T-helper 2 cell (primary cell): ENCODE data around the gene SLC22A31.
"Not testable (repeated sequence)": the region's sequence is repeated elsewhere in the genome, so short reads cannot be mapped to it uniquely, and the experiment has no call there.

Experiments used
- DNase-seq, 5 experiments: peaks; one replicate each; pipeline versions ENCODE4 v3.0.0 to v3.0.0-alpha.2; 2012 to 2022
- total RNA-seq, 2 donors: gene quantifications; one replicate each; lab custom pipeline; 2026; lab: John Stamatoyannopoulos, UW

The SLC22A31 gene
- total RNA-seq, result 0.61 to 1.2 reads per million in 2 donors

DNA sequence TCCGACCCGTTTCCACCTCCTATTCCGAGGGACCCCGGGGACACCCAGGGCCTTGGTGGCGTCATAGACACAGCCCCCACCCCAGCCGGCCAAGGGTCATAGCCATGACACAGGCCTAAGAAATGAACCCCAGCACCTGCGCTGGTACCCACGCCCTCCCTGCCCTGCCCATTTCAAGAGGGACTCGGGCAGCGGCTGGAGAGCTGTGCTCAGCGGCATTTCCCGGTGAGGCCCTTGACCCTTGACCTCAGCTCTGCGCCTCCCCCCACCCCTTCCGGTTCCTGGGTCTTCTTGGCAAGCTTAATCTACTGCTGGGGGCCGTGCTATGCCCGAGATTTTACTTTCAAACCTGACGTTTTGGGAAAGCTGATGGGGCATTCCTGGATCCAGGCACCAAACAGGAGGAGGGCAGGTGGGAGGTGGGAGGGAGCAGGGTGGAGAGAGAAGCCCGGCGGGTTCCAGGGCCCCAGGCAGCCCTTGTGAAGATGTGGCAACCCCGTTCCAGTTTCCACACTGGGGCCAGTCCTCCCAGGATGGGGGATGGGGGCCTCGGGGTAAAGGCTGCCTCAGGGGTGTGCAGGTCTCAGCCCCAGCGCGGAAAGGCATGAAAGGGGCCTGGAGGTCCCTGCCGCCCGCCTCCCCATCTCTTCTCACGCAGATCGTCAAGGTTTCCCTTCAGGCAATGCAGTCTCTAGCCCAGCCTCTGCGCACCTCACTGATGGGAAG lies at the start of gene SLC22A31:
Gene SLC22A31 (minus strand): TSS at position 414 of the 726 bp plus-strand sequence. CDS start 36 bp downstream, at position 378.
- DNase-seq, result no peak

- DNase-seq, result no peak
These were observed 48.1 kb upstream of the SLC22A31 start for GRCh38 chr16:89248196-89248982.

DNA sequence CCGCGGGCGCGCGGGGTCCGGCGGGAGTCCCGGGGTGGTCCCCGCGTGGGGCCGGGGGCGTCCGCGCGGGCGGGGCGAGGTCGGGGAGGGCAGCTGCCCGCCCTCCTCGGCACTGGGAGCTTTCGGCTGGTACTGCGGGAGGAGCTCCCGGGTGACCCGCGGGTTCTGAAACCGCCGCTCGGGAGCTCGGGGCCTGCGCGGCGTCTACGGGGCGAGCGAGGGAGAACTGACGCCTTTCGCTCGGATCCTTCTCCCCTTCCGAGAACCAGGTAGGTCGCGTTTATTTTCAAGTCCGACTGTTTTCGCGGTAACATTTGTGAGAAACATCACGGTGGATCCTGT lies 47.4 kb upstream of the SLC22A31 start:
- DNase-seq, result not testable (repeated sequence)

DNA sequence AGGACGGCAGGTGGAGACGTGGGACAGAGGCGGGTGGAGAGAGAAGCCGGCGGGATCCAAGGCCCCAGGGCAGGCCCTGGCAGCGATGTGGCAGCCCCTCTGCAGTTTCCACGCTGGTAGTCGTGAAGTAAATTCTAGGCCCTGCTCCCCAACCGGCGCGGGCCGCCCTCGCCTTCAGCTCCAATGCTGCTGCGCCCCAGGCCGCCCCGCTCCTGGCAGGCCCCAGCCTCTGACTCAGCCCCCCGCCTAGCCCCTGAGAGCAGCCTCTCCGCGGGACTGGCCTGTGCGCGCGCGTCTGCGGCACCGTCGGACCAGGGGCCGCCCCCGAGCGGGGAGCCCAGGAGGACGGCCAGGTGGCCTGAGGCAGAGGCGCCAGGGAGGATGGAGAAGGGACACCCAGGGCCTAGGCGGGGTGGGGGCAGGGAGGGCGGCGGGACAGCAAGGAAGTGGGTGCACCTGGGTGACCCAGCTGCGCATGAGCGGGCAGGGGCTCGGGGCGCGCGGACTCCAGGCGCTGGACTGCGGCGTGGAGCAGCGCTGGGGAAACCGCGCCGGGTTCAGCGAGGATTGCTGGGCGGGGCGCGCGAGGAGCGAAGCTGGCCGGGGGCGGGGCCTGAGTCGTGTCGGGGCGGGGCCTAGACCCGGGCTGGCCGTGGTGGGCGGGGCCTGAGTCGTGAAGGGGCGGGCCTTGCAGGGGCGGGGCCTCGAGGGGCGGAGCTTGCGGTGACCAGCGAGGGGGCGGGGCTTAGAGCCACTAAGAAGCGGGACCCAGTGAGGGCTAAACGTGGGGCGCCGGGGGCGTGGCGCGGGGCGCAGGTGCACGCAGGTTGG lies 46.8 kb upstream of the SLC22A31 start:
- DNase-seq, result peak; percentile 81 to 98 (median 94)

GRCh38 chr16:89246383-89246902 lies 46.1 kb upstream of the SLC22A31 start:
- DNase-seq, result no peak

DNA sequence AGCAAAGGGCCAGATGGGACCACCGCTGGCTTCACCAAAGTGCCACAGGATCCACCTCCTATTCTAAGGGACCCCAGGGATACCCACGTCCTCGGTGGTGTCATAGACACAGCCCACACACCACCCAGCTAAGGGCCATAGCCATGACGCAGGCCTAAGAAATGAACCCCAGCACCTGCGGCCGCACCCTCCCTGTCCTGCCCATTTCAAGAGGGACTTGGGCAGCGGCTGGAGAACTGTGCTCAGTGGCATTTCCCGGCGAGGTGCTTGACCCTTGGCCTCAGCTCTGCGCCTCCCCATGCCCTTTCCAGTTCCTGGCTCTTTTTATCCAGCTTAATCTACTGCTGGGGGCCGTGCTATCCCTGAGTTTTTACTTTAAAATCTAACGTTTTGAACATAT lies 44.4 kb upstream of the SLC22A31 start:
- no peak for DNase-seq

DNA sequence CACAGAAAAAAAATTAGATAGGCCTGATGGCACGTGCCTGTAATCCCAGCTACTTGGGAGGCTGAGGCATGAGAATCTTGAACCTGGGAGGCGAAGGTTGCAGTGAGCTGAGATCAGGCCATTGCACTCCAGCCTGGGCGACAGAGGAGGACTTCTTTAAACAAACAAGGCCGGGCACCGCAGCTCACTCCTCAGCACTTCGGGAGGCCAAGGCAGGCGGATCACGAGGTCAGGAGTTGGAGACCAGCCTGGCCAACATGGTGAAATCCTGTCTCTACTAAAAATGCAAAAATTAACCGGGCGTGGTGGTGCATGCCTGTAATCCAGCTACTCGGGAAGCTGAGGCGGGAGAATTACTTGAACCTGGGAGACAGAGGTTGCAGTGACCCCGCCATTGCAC lies 43.9 kb upstream of the SLC22A31 start:
- DNase-seq, result not testable (repeated sequence)

GRCh38 chr16:89243664-89244063 lies 43.3 kb upstream of the SLC22A31 start:
- DNase-seq, result no peak

DNA sequence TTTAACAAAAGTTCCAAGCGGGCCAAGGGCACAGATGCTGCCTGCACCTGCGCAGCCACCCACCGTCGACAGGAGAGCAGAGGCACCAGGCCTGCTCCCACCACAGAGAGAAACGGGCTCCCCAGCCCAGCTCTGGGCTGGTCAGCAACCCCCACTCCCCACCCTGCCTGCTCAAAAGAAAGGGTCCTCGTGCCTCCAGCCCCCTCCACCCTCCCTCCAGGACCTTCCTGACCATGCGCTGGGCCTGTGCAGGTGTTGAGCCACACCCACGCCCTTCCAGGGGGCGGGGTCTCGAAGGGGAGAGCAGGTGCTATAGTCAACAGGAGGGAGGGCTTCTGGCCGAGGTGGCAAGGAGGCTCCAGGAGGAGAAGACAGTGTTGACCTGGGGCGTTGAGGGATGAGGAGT lies 42.5 kb upstream of the SLC22A31 start:
- no peak for DNase-seq

DNA sequence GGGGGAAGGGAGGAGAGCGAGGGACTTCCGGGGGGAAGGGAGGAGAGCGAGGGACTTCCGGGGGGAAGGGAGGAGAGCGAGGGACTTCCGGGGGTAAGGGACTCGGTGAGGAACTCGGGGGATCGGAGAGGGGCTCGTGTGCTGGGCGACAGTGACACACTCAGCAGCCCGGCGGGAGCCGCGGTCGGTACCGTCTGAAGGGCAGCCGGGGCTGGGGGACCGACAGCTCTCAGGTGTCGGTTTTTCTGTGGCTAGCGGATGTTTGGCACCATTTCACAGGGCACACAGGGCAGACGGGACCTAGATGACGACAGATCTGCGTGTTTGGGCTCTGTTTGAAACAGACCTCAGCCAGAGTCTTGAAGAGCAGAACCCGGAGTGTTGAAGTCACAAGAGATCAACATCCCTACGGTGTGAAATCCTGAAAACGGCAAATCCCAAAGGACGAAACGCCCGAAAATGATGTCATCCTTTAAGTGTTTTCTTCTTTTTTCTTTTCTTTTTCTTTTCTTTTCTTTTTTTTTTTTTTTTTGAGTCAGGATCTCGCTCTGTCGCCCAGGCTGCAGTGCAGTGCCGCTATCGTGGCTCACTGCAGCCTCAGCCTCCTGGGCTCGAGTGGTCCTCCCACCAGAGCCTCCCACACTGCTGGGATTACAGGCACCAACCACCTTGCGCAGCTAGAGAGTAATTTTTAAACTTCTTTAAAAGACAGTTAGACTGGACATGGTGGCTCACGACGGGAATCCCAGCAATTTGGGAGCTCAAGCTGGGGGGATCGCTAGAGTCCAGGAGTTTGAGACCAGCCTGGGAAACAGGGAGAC lies 41.1 kb upstream of the SLC22A31 start:
- peak; percentile 63 to 96 (median 82) for DNase-seq

- DNase-seq, result no peak
These were observed 37.4 kb upstream of the SLC22A31 start for GRCh38 chr16:89237733-89238132.

GRCh38 chr16:89233678-89234490 lies 33.5 kb upstream of the SLC22A31 start:
- DNase-seq, result no peak

- no peak for DNase-seq
These were observed 31.8 kb upstream of the SLC22A31 start for GRCh38 chr16:89232107-89232506.

GRCh38 chr16:89230255-89230654 lies 29.9 kb upstream of the SLC22A31 start:
- no peak for DNase-seq

DNA sequence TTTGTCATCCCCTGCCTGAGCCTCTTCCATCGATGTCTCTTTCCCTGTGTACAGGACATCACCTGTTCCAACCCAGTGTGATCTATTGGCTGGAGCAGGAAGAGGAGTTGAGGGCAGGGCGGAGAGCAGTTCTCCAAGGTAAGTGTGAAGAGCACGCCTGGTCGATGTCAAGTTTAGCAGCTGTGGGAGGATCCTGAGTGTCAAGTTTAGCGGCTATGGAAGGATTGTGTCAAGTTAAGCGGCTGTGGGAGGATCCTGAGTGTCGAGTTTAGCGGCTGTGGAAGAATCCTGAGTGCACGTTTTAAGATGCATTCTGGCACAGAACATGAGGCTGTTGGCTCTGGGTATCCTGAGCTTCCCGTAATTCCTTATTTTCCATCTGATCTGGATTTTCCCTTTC lies 24.3 kb upstream of the SLC22A31 start:
- DNase-seq, result no peak

DNA sequence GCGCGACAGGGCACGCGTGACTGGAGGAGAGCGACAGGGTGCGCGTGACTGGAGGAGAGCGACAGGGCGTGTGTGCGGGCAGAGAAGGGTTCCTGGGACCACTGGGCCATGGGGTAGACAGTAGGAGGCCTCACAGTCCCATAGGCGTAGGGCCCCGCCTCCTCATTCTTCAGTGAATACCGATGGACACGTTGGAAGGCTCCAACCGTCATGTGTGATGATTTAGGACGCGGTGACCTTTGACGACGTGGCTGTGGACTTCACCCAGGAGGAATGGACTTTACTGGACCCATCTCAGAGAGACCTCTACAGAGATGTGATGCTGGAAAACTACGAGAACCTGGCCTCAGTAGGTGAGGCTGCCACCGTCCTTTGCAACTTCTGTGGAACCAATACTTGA lies 22.6 kb upstream of the SLC22A31 start:
- no peak for DNase-seq

DNA sequence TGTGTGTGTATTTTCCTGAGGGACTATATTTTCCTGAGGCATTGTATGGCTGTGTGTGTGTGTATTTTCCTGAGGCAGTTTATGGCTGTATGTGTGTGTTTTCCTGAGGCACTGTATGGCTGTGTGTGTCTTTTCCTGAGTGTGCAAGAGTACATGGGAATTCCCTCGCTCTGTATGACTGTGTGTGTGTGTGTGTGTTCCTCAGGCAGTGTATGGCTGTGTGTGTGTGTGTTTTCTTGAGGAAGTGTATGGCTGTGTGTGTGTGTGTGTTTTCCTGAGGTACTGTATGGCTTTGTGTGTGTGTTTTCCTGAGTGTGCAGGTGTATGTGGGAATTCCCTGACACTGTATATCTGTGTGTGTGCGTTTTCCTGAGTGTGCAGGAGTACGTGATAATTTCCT lies 21.3 kb upstream of the SLC22A31 start:
- DNase-seq, result no peak

GRCh38 chr16:89219365-89219764 lies 19.0 kb upstream of the SLC22A31 start:
- DNase-seq, result no peak

DNA sequence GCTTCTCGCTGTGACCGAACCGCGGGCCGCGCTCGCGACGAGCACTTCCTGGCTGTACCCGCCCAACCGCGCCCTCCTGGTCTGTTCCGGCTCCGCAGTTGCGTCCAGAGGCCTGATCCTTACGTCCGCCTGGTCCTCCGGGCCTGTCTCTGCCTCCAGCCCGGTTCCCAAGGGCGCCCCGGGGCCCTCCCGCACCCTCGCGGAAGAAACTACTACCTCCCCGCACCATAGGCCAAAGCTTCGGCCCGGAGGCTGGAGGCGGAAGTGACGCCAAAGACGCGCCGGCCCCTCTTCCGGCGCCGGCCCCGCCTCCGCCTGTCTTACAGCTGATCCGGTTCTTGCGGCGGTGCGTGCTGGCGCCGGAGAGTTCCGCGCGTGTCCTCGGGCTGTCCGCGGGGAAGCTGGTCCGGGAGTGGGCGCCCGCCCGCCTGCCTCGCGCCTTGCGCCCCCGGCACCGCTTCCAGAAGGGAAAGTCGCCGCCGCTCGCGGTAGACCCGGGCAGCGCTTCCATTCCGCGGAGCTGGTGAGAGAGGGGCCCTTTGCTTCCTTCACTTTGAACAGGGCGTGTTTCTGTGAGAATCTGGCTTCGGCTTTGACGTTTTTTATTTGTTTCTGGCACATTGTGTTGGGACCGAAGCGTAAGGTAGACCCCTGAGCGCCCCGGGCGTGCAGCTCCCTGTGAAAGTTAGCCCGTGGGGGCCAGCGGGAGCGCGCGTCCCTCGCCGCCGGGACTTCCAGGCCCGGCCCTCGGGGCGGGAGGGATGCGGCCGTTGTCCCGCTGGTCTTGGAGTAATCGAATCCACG lies 17.3 kb upstream of the SLC22A31 start, which contains the start of gene ZNF778:
Gene ZNF778 (plus strand): TSS at position 316 of the 804 bp plus-strand sequence. CDS start 3,425 bp downstream, outside the sequence.
- DNase-seq, result peak; percentile 68 to 90 (median 78)

GRCh38 chr16:89217138-89217387 lies 16.7 kb upstream of the SLC22A31 start:
- DNase-seq, result no peak
